ENCODE measurements around the gene MSI2.

MSI2 gene

GRCh38 chr17:57410169-57410568, 153.8 kb downstream of the MSI2 start:
- DNase-seq (ENCODE audit: low read depth, low spot score) = no peak
- H3K9me3 ChIP-seq (ENCODE audit: low read depth, low read length) = no peaks in the 10 kb centered on the region
- H3K36me3 ChIP-seq (ENCODE audit: insufficient read depth, low read length) = no peaks in the 10 kb centered on the region
- no peak overlapping the region for H3K9ac ChIP-seq (ENCODE audit: insufficient read length)
- H3K4me3 ChIP-seq = no peak overlapping the region
- H3K27ac ChIP-seq = no peak overlapping the region
- TF ChIP-seq FOXP2 (optimal IDR thresholded peaks at IDR 0.05; ENCODE audit: control extremely low read depth, extremely low read length, insufficient read depth) (no peak), EZH2 (IDR thresholded peaks at IDR 0.05) (no peak), POLR2AphosphoS5 (IDR thresholded peaks at IDR 0.05; ENCODE audit: borderline replicate concordance, low read depth, low read length) (no peak)

- Histone ChIP-seq H3K27ac (no peak overlapping the region), H3K9me3 (ENCODE audit: low read depth, low read length) (no peaks in the 10 kb centered on the region), H3K4me3 (no peak overlapping the region), H3K36me3 (ENCODE audit: insufficient read depth, low read length) (no peaks in the 10 kb centered on the region), H3K9ac (ENCODE audit: insufficient read length) (no peak overlapping the region)
- no peak for DNase-seq (ENCODE audit: low read depth, low spot score)
- TF ChIP-seq FOXP2 (optimal IDR thresholded peaks at IDR 0.05; ENCODE audit: control extremely low read depth, extremely low read length, insufficient read depth) (no peak), EZH2 (IDR thresholded peaks at IDR 0.05) (no peak), POLR2AphosphoS5 (IDR thresholded peaks at IDR 0.05; ENCODE audit: borderline replicate concordance, low read depth, low read length) (no peak)
Observed at GRCh38 chr17:57412520-57413096, 156.3 kb downstream of the MSI2 start.

GRCh38 chr17:57413848-57414651, 157.7 kb downstream of the MSI2 start:
- H3K4me3 ChIP-seq = no peak overlapping the region
- H3K36me3 ChIP-seq (ENCODE audit: insufficient read depth, low read length) = no peaks in the 10 kb centered on the region
- TF ChIP-seq EZH2 (IDR thresholded peaks at IDR 0.05) = no peak
- no peak for TF ChIP-seq FOXP2 (optimal IDR thresholded peaks at IDR 0.05; ENCODE audit: control extremely low read depth, extremely low read length, insufficient read depth)
- no peak for TF ChIP-seq POLR2AphosphoS5 (IDR thresholded peaks at IDR 0.05; ENCODE audit: borderline replicate concordance, low read depth, low read length)
- H3K9me3 ChIP-seq (ENCODE audit: low read depth, low read length) = no peaks in the 10 kb centered on the region
- H3K27ac ChIP-seq = no peak overlapping the region
- no peak for DNase-seq (ENCODE audit: low read depth, low spot score)
- H3K9ac ChIP-seq (ENCODE audit: insufficient read length) = no peak overlapping the region

- Histone ChIP-seq H3K27ac (no peak overlapping the region), H3K36me3 (ENCODE audit: insufficient read depth, low read length) (no peaks in the 10 kb centered on the region), H3K9ac (ENCODE audit: insufficient read length) (no peak overlapping the region), H3K4me3 (no peak overlapping the region), H3K9me3 (ENCODE audit: low read depth, low read length) (no peaks in the 10 kb centered on the region)
- no peak for DNase-seq (ENCODE audit: low read depth, low spot score)
- TF ChIP-seq POLR2AphosphoS5 (IDR thresholded peaks at IDR 0.05; ENCODE audit: borderline replicate concordance, low read depth, low read length) (no peak), FOXP2 (optimal IDR thresholded peaks at IDR 0.05; ENCODE audit: control extremely low read depth, extremely low read length, insufficient read depth) (no peak), EZH2 (IDR thresholded peaks at IDR 0.05) (no peak)
Observed at GRCh38 chr17:57415751-57416207, 159.5 kb downstream of the MSI2 start.

GRCh38 chr17:57416369-57416768, 160.0 kb downstream of the MSI2 start:
- no peak overlapping the region for H3K9ac ChIP-seq (ENCODE audit: insufficient read length)
- DNase-seq (ENCODE audit: low read depth, low spot score) = no peak
- no peak overlapping the region for H3K27ac ChIP-seq
- H3K9me3 ChIP-seq (ENCODE audit: low read depth, low read length) = no peaks in the 10 kb centered on the region
- H3K36me3 ChIP-seq (ENCODE audit: insufficient read depth, low read length) = no peaks in the 10 kb centered on the region
- no peak for TF ChIP-seq EZH2 (IDR thresholded peaks at IDR 0.05)
- TF ChIP-seq FOXP2 (optimal IDR thresholded peaks at IDR 0.05; ENCODE audit: control extremely low read depth, extremely low read length, insufficient read depth) = no peak
- no peak for TF ChIP-seq POLR2AphosphoS5 (IDR thresholded peaks at IDR 0.05; ENCODE audit: borderline replicate concordance, low read depth, low read length)
- H3K4me3 ChIP-seq = no peak overlapping the region

GRCh38 chr17:57417956-57418355, 161.6 kb downstream of the MSI2 start:
- H3K36me3 ChIP-seq (ENCODE audit: insufficient read depth, low read length) = no peaks in the 10 kb centered on the region
- DNase-seq (ENCODE audit: low read depth, low spot score) = no peak
- no peak overlapping the region for H3K9ac ChIP-seq (ENCODE audit: insufficient read length)
- TF ChIP-seq FOXP2 (optimal IDR thresholded peaks at IDR 0.05; ENCODE audit: control extremely low read depth, extremely low read length, insufficient read depth) (no peak), POLR2AphosphoS5 (IDR thresholded peaks at IDR 0.05; ENCODE audit: borderline replicate concordance, low read depth, low read length) (no peak), EZH2 (IDR thresholded peaks at IDR 0.05) (no peak)
- no peak overlapping the region for H3K27ac ChIP-seq
- no peak overlapping the region for H3K4me3 ChIP-seq
- H3K9me3 ChIP-seq (ENCODE audit: low read depth, low read length) = no peaks in the 10 kb centered on the region

- H3K27ac ChIP-seq = no peak overlapping the region
- H3K4me3 ChIP-seq = no peak overlapping the region
- no peaks in the 10 kb centered on the region for H3K36me3 ChIP-seq (ENCODE audit: insufficient read depth, low read length)
- no peaks in the 10 kb centered on the region for H3K9me3 ChIP-seq (ENCODE audit: low read depth, low read length)
- no peak overlapping the region for H3K9ac ChIP-seq (ENCODE audit: insufficient read length)
- TF ChIP-seq FOXP2 (optimal IDR thresholded peaks at IDR 0.05; ENCODE audit: control extremely low read depth, extremely low read length, insufficient read depth) (no peak), EZH2 (IDR thresholded peaks at IDR 0.05) (no peak), POLR2AphosphoS5 (IDR thresholded peaks at IDR 0.05; ENCODE audit: borderline replicate concordance, low read depth, low read length) (no peak)
- no peak for DNase-seq (ENCODE audit: low read depth, low spot score)
Observed at GRCh38 chr17:57418463-57419246, 162.3 kb downstream of the MSI2 start.

GRCh38 chr17:57419940-57420550, 163.7 kb downstream of the MSI2 start:
- no peaks in the 10 kb centered on the region for H3K36me3 ChIP-seq (ENCODE audit: insufficient read depth, low read length)

More at GRCh38 chr17:57419940-57420550, 163.7 kb downstream of the MSI2 start:
- Histone ChIP-seq H3K4me3 (no peak overlapping the region), H3K27ac (no peak overlapping the region), H3K9me3 (ENCODE audit: low read depth, low read length) (no peaks in the 10 kb centered on the region), H3K9ac (ENCODE audit: insufficient read length) (no peak overlapping the region)
- no peak for DNase-seq (ENCODE audit: low read depth, low spot score)
- no peak for TF ChIP-seq EZH2 (IDR thresholded peaks at IDR 0.05)
- no peak for TF ChIP-seq POLR2AphosphoS5 (IDR thresholded peaks at IDR 0.05; ENCODE audit: borderline replicate concordance, low read depth, low read length)
- TF ChIP-seq FOXP2 (optimal IDR thresholded peaks at IDR 0.05; ENCODE audit: control extremely low read depth, extremely low read length, insufficient read depth) = no peak

Data from SK-N-MC (cell line).